Tibial nerve (tissue), 4 donors: ENCODE data around the gene VWA8. TPM values are rescaled to one million over a fixed set of nuclear protein-coding genes. Genes with fewer than 3 reads are reported as not detected.
A peak's percentile ranks its signal among the peaks of the same experiment; 100 is the strongest.

ENCODE experiments used
- DNase-seq, 2 donors: peaks; one replicate each; pipeline ENCODE4 v3.0.0-alpha.2; 2019; ENCODE audit warnings: low spot score in 2 of 2
- H3K27ac ChIP-seq, 4 donors: fragments of 200-600 bp; sonication (generic) in 3 of 4; one replicate each; pipeline ENCODE4 v1.5.1; 2017 to 2019; ENCODE audit warnings: mild to moderate bottlenecking in 1 of 4
- H3K27me3 ChIP-seq, 2 donors: fragments of 200-600 bp; sonication (generic) in 1 of 2; one replicate each; pipeline versions ENCODE4 v1.5.1 to v1.6.0; 2017 to 2019
- H3K36me3 ChIP-seq, 3 donors: fragments of 200-600 bp; sonication (generic); one replicate each; pipeline ENCODE4 v1.5.1; 2018 to 2019
- H3K4me1 ChIP-seq, 4 donors: fragments of 200-600 bp; sonication (generic) in 3 of 4; one replicate each; pipeline ENCODE4 v1.5.1; 2017 to 2019
- H3K4me3 ChIP-seq, 4 donors: fragments of 200-600 bp; sonication (generic) in 3 of 4; one replicate each; pipeline ENCODE4 v1.5.1; 2017 to 2019; ENCODE audit warnings: mild to moderate bottlenecking in 1 of 4, moderate library complexity in 1 of 4
- H3K9me3 ChIP-seq, 4 donors: fragments of 200-600 bp; sonication (generic) in 3 of 4; one replicate each; pipeline ENCODE4 v1.5.1; 2017 to 2019
- EP300 ChIP-seq, 2 donors: sonication (generic); formaldehyde crosslinking; IDR thresholded peaks; one replicate each; pipeline ENCODE4 v1.6.1; 2017; ENCODE audit warnings: antibody characterized with exemption in 2 of 2, mild to moderate bottlenecking in 1 of 2
- POLR2A ChIP-seq, 2 donors: fragments of 450-650 bp; IDR thresholded peaks; one replicate each; pipeline ENCODE4 v1.6.1; 2017; ENCODE audit warnings: antibody characterized with exemption in 2 of 2, mild to moderate bottlenecking in 2 of 2, moderate library complexity in 2 of 2
- WGBS, 2 donors: methylation state at CpG; one replicate each; pipeline ENCODE4 v1.1.5; 2018; 5-methylcytosine and 5-hydroxymethylcytosine counted together
- total RNA-seq, 4 donors: library from RNA; depleted of rRNA; stranded (reverse); fragments of >200 nt; gene quantifications; one replicate each; pipeline ENCODE4 v1.1.0, GENCODE V29; 2016
- TF ChIP-seq, protein P1 (sequence below), 5 experiments: fragments of 200-600 bp in 3 of 5; fragments of 450-650 bp in 2 of 5; sonication (generic) in 3 of 5; IDR thresholded peaks; one replicate each; pipeline ENCODE4 v1.5.1; 2016 to 2019; ENCODE audit warnings: antibody characterized with exemption in 5 of 5, mild to moderate bottlenecking in 3 of 5, moderate library complexity in 2 of 5

The VWA8 gene
- total RNA-seq, 4 donors from 2014 or later, result 20.8 to 36.9 (median 22.4) TPM

DNA sequence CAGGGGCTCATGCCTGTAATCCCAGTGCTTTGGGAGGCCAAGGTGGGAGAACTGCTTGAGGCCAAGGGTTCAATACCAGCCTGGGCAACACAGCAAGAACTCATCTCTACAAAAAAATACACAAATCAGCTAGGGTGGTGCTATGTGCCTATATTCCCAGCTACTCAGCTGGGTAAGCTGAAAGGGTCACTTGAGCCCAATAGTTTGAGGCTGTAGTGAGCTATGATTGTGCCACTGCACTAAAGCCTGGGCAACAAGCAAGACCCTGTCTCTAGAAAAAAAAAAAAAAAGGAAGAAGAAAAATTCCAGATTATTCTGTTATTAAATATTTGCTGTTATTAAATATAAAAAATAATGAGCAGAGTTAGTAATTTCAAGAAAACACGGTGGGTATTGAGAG is 372.5 kb downstream of the VWA8 start:
- no peaks in the 10 kb centered on the region for H3K9me3 ChIP-seq
- no peak overlapping the region for H3K27ac ChIP-seq
- H3K36me3 ChIP-seq, result peaks cover 0 to 26% (median 0%) of the 10 kb centered on the region in 3 donors
- peaks cover 0 to 3% (median 0%) of the 10 kb centered on the region in 4 donors for H3K4me1 ChIP-seq
- no peaks in the 10 kb centered on the region for H3K27me3 ChIP-seq
- DNase-seq, result no peak
- WGBS, 2 donors, result 95 to 97% methylated on average over 1 of the region's 1 CpG
- H3K4me3 ChIP-seq, result no peak overlapping the region
- no peak for TF ChIP-seq POLR2A (IDR thresholded peaks at IDR 0.05)
- TF ChIP-seq, protein P1, sequence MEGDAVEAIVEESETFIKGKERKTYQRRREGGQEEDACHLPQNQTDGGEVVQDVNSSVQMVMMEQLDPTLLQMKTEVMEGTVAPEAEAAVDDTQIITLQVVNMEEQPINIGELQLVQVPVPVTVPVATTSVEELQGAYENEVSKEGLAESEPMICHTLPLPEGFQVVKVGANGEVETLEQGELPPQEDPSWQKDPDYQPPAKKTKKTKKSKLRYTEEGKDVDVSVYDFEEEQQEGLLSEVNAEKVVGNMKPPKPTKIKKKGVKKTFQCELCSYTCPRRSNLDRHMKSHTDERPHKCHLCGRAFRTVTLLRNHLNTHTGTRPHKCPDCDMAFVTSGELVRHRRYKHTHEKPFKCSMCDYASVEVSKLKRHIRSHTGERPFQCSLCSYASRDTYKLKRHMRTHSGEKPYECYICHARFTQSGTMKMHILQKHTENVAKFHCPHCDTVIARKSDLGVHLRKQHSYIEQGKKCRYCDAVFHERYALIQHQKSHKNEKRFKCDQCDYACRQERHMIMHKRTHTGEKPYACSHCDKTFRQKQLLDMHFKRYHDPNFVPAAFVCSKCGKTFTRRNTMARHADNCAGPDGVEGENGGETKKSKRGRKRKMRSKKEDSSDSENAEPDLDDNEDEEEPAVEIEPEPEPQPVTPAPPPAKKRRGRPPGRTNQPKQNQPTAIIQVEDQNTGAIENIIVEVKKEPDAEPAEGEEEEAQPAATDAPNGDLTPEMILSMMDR (IDR thresholded peaks at IDR 0.05), result no peak
- TF ChIP-seq EP300 (IDR thresholded peaks at IDR 0.05), result no peak

DNA sequence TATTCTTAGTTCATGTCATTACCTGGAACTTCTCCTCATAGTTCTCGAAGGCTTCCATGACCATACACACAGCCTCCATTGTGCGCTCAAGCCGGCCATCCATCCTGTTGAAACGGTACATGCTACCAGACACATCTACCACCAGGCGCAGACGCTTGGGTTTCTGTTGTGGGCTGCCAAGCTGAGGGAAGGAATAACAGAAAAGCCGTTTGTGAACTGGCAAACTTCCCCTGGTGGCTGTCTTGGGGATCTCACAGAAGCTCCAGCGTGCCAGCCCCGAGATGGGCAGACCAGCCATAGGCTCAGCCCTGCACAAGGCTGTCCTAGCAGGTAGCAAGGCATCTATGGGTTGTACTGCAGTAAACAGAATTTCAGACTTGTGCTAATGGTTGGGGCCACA is 373.4 kb downstream of the VWA8 start:
- TF ChIP-seq, protein P1 (IDR thresholded peaks at IDR 0.05), result no peak
- TF ChIP-seq EP300 (IDR thresholded peaks at IDR 0.05) (no peak), POLR2A (IDR thresholded peaks at IDR 0.05) (no peak)

DNA sequence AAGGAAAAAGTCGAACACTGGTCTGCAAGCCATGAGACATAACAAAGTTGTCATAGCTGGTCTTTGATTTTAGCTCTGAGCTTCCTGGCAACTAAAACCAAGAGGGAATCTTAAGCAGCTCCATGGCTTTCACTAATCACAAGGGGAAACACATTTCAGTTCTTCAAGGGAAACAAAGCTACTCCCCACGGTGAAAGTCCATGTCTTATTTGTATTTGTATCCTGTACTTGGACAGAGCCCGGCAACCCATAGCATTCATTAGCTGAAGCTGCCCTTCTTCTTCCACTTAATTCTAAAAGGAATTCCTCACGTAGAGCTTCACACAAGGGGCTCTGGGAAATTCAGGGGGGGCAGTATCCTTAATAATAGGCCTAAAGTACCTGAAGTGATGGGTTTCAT is 374.7 kb downstream of the VWA8 start:
- 91% methylated on average over 4 of the region's 4 CpGs for WGBS, 2 donors
- H3K27me3 ChIP-seq, result no peaks in the 10 kb centered on the region

More for the DNA sequence above, 373.4 kb downstream of the VWA8 start:
- 93 to 96% methylated on average over 9 of the region's 9 CpGs for WGBS, 2 donors
- no peak overlapping the region for H3K27ac ChIP-seq
- H3K27me3 ChIP-seq, result no peaks in the 10 kb centered on the region
- peaks cover 0 to 2% (median under 1%) of the 10 kb centered on the region in 4 donors for H3K4me1 ChIP-seq
- no peak for DNase-seq
- H3K36me3 ChIP-seq, result peaks cover 0 to 33% (median 0%) of the 10 kb centered on the region in 3 donors
- H3K9me3 ChIP-seq, result no peaks in the 10 kb centered on the region
- H3K4me3 ChIP-seq, result no peak overlapping the region

DNA sequence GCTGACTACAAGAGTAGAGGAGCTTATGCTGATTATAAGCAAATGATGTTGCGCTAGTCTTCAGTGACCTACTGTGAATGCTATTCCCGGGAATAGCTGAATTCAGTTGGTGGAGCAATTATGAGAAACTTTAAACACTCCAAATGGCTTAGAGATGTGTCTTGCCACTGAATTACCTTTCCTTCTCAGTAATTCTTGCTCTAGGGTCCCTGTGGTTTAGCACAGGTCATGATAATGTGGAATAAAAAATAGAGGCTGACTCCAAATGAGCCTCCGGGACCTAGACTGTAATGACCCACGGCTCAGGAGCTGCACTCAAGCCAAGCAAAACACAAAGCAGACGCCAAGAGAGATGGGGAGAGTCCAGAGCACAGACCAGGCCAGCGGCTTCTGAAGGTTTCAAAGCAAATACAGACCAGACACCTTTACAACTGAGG is 378.9 kb downstream of the VWA8 start:
- DNase-seq, result peak in 1 of 2 donors; percentile 21
- WGBS, 2 donors, result 45 to 48% methylated on average over 6 of the region's 6 CpGs

More for the DNA sequence above, 374.7 kb downstream of the VWA8 start:
- Histone ChIP-seq H3K36me3 (peaks cover 0 to 33% (median 0%) of the 10 kb centered on the region in 3 donors), H3K4me3 (no peak overlapping the region), H3K9me3 (no peaks in the 10 kb centered on the region), H3K27ac (no peak overlapping the region), H3K4me1 (peaks cover 0 to 14% (median 2%) of the 10 kb centered on the region in 4 donors)
- TF ChIP-seq, protein P1 (IDR thresholded peaks at IDR 0.05), result no peak
- no peak for TF ChIP-seq EP300 (IDR thresholded peaks at IDR 0.05)
- TF ChIP-seq POLR2A (IDR thresholded peaks at IDR 0.05), result no peak
- DNase-seq, result no peak

DNA sequence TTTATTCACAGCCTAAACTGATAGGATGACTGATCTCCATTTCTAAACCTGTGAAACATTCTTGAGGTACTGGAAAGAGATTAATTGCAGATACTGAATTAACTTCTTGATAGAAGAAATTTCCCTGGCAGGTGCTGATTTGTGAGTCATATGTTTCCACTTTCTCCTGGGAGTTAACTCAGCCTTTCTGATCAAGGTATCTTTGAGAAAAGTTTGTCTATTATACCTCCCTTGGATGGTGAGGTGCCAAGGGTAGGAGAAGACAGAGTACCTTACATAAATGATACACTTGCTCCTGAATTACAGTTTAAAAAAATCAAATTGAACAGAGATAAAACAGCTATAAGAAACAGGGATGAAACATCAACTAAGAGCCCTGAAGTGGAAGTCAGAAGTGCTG is 380.6 kb downstream of the VWA8 start:
- no peak overlapping the region for H3K27ac ChIP-seq
- DNase-seq, result no peak
- TF ChIP-seq POLR2A (IDR thresholded peaks at IDR 0.05), result no peak
- TF ChIP-seq, protein P1 (IDR thresholded peaks at IDR 0.05), result no peak
- no peaks in the 10 kb centered on the region for H3K27me3 ChIP-seq
- peaks cover 0 to 15% (median 2%) of the 10 kb centered on the region in 4 donors for H3K4me1 ChIP-seq
- no peaks in the 10 kb centered on the region for H3K9me3 ChIP-seq
- no peak overlapping the region for H3K4me3 ChIP-seq
- H3K36me3 ChIP-seq, result peaks cover 0 to 8% (median 0%) of the 10 kb centered on the region in 3 donors

More for the DNA sequence above, 378.9 kb downstream of the VWA8 start:
- TF ChIP-seq EP300 (IDR thresholded peaks at IDR 0.05) (peak in 1 of 2 donors; percentile 25), POLR2A (IDR thresholded peaks at IDR 0.05) (no peak)
- peak overlapping the region in 2 of 4 donors; percentile 18 to 19 for H3K27ac ChIP-seq
- H3K9me3 ChIP-seq, result no peaks in the 10 kb centered on the region
- peaks cover 0 to 18% (median 0%) of the 10 kb centered on the region in 3 donors for H3K36me3 ChIP-seq
- H3K4me1 ChIP-seq, result peaks cover 0 to 15% (median 2%) of the 10 kb centered on the region in 4 donors
- no peaks in the 10 kb centered on the region for H3K27me3 ChIP-seq
- H3K4me3 ChIP-seq, result no peak overlapping the region
